ENCODE results near the gene DOK5.

- TF ChIP-seq CTCF (IDR thresholded peaks at IDR 0.05; ENCODE audit: low read depth, low read length) (no peak), POLR2A (IDR thresholded peaks at IDR 0.05; ENCODE audit: extremely low read depth, insufficient read length) (no peak)
Observed at GRCh38 chr20:54456961-54457360, 18.4 kb upstream of the DOK5 start.

Measured in NB4 (cell line).